OCI-LY3 (cell line): ENCODE data around the gene CD200R1L.

Experiments
- CTCF ChIP-seq: fragments of 200-600, 300-600 bp; sonication (generic); IDR thresholded peaks from 2 replicates; pipeline ENCODE4 v1.5.1; 2014; ENCODE audit warnings: antibody characterized with exemption, low read length, low read depth
- EZH2phosphoT487 ChIP-seq: fragments of 200-600 bp; shearing (Covaris generic); IDR thresholded peaks from 2 replicates; pipeline ENCODE4 v1.6.1; 2018; ENCODE audit warnings: antibody characterized with exemption, mixed run types, low read depth

GRCh38 chr3:112779558-112780480 lies 66.8 kb downstream of the CD200R1L start:
- TF ChIP-seq CTCF (no peak), EZH2phosphoT487 (no peak)
